NCI-H345 treated with DMSO at 0.1 percent for 48 hours (cell line): ENCODE measurements around the gene FAP.

Experiments
- DNase-seq: peaks from one replicate; lab custom pipeline; 2025; ENCODE audit not compliant: unreplicated experiment; lab: John Stamatoyannopoulos, UW

FAP gene

DNA sequence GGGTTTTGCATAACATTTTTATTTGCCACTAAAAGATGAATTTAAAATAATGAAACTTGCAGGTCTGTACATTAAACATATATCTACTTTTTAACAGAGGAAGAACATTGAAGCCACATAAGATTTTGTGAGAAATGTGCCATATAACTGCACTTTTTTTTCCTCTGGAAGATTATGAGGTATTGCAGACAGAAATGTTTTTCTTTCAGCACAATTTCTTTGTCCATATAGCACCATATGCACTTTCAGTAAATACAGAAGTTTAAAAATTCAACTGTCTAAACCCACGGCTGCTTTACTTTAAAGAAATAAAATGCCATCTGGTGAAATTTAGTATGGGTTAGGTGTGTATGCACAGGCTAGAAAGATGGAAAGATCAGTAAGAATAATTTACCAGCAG, 470 bp upstream of the FAP start:
- DNase-seq: no peak

- no peak for DNase-seq
These were observed 512 bp downstream of the FAP start for GRCh38 chr2:162242586-162243280.

- DNase-seq: no peak
These were observed 1.7 kb downstream of the FAP start for GRCh38 chr2:162241571-162241970.

DNA sequence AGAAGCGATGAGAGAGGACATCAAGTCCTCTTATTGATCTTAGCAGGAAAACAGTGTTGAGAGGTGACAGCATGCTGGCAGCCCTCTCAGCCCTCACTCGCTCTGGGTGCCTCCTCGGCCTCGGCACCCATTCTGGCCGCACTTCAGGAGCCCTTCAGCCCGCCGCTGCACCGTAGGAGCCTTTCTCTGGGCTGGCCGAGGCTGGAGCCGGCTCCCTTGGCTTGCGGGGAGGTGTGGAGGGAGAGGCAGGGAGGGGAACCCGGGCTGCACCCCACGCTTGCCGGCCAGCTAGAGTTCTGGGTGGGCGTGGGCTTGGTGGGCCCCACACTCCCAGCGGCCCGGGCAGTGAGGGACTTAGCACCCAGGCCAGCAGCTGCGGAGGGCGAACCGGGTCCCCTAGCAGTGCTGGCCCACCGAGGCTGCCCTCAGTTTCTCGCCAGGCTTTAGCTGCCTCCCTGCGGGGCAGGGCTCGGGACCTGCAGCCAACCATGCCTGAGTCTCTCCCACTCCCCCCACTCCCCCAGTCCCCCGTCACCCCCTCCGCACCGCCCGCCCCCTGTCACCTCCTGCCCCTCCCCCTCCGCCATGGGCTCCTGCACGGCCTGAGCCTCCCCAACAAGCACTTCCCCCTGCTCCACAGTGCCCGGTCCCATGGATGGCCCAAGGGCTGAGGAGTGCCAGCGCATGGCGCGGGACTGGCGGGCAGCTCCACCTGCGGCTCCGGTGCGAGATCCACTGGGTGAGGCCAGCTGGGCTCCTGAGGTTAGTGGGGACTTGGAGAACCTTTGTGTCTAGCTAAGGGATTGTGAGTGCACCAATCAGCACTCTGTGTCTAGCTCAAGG, 8.4 kb downstream of the FAP start:
- DNase-seq: no peak

GRCh38 chr2:162233197-162233596, 10.0 kb downstream of the FAP start:
- no peak for DNase-seq

GRCh38 chr2:162232671-162233070, 10.6 kb downstream of the FAP start:
- no peak for DNase-seq

DNA sequence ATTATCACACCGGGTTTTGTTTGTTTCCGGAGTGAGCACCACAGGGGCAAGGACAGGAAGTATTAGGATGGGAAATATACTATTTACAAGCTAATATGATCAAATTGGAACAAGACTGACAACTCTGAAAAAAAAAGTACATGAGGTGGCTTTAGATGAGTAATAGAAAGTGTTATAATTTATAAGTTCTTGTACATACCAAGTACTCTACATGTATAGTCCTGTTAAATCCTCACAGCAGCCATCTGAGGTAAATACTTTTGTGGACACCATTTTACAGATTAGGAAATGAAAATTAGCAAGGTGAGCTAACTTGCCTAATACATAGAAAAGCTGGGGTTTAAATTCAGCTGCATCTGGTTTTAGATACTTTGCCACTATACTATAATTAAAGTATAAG, 11.2 kb downstream of the FAP start:
- no peak for DNase-seq

DNA sequence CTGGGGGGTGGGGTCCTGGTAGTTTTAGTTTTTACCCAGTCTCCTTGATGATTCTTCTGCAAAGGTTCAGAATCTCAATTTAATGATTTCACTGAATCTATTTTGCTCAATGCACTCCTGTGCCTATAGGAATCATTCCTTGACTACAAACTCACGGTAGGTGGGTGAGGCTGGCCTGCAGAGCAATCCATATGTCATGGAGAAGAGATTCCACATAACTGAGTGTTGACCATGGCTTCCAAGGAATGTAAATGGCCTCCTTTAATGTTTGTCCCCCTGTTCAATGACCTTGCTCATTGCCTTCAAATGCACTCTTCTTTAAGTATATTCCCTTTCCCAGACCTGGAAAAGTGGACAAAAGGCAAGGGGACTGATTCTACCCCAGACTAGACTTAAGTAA, 12.5 kb downstream of the FAP start:
- no peak for DNase-seq

GRCh38 chr2:162226836-162227235, 16.4 kb downstream of the FAP start:
- DNase-seq: no peak

DNA sequence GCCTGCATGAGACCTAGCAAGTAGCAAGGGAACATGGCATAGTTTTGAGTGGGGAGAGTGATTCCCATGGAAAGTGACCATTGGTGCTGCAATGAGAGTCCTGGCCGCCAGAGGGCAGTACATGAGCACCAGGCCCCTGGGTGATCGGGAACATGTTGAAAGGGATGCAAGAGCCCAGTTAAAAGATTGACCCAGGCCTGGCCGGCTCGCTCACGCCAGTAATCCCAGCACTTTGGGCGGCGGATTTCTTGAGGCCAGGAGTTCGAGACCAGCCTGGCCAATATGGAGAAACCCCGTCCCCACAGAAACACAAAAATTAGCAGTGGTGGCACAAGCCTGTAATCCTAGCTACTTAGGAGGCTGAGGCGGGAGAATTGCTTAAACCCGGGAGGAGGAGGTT, 22.2 kb downstream of the FAP start:
- no peak for DNase-seq

DNA sequence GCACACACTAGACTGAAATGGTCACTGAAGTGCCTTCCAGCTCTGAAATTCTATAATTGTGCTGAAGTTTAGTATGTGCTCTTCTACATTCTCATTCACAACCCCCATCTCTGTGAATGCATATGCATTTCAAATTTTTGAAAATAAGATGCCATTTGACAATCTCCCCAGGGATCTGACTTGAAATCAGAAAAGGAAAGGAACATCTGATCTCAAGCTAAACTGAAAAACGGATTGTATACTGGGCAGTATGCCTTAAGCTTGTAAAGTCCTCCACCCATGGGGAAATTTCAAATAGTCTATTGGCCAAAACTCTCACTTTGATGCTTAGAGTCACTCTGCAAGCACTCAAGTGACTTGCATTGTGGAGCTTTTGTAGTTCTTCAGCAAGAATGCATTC, 22.9 kb downstream of the FAP start:
- no peak for DNase-seq

DNA sequence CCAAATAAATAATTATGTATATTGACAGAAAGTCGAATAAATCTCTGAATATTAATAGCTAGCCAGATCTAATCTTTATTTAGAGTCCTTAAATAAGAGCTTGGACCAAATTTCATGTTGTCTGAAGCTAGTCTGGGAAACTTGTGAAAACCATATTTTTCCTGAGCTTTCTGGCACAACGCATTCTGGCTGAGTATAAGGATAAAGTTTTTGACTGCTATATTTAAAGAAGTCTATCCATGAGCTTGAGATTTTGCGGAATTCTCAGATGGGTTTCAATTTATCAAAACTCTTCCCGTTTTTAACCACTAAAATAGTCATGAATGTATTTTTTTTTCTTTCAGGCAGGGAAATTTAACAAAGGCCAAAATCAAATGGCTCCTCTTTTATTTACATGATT, 23.8 kb downstream of the FAP start:
- DNase-seq: no peak

GRCh38 chr2:162217598-162217997, 25.6 kb downstream of the FAP start:
- DNase-seq: no peak

GRCh38 chr2:162215162-162215561, 28.1 kb downstream of the FAP start:
- DNase-seq: no peak

- no peak for DNase-seq
These were observed 30.9 kb downstream of the FAP start for GRCh38 chr2:162212366-162212765.

- DNase-seq: no peak
These were observed 31.5 kb downstream of the FAP start for GRCh38 chr2:162211732-162212131.

GRCh38 chr2:162210385-162210784, 32.9 kb downstream of the FAP start:
- no peak for DNase-seq

DNA sequence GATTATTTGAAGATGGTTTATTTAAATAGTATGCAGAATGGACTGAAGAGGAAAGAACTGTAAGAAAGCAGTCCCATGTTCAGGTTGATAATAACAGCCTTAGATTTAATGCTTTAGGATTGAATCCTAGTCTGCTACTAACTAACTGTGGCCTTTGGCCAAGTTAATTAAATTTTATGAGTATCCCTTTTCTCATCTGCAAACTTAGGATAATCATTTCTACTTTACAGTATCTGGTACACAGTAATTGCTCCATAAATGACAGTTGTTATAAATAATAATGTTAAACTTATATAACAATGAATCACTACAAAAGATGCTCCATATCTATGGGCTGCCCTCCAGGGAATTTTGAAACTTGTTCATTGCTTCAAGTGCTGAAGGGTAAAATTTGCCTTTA, 41.0 kb downstream of the FAP start:
- no peak for DNase-seq

DNA sequence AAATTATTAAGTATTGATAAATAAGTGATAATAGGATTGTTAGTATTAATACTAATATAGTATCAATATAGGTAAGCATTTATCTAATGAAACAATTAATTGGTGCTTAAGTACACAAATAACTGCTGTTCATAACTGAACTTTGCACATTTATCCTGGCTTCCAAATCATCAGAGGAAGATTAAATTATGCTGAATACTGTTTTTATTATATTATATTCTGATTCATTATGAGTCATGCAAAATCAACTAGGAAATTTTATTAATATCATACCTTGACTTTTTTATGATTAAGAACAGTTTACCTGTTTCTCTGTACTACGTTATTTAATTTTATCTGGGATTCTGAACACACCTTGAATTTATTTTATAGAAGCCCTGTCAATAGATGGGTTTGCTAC, 42.6 kb downstream of the FAP start:
- DNase-seq: no peak

GRCh38 chr2:162199913-162200312, 43.3 kb downstream of the FAP start:
- DNase-seq: no peak

- DNase-seq: no peak
These were observed 45.0 kb downstream of the FAP start for GRCh38 chr2:162198239-162198638.

DNA sequence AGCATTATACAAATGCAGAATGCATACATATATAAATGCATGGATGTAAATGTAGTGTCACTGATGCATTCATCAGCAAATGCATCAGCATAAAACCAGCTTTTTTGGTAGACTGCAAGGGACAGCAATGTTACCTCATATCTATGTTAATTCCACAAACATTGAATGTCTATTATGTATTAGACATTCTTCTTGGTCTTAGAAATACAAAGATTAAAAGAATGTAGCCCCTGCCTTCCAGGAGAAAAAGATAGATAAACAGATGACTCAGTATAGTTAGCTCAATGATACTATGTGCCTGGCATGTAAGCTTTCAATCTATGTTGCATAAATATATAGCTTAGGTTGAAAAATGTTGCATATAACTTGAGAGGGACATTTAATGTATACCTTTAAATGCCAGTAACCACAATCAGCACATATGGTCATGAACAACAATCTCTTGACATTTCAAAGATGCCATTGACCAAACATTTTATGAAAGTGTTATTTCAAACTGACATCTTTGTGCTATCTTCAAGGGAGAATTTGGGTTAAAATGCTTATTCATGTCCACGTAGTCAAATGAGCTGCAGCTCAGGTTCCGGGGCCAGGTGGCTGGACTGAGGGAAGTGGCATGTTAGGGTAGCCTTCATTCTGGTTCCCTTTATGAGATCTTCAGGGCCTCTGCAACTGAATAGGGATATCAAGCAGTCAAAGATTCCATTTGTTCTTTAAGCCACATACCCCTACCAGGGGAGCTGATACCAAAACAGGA, 46.0 kb downstream of the FAP start:
- no peak for DNase-seq
